Keratinocyte (primary cell): Measurements from ENCODE around the gene RBFA. TPM values are rescaled to one million over a fixed set of nuclear protein-coding genes. Genes with fewer than 3 reads are reported as not detected.
"Not testable (repeated sequence)": the region's sequence is repeated elsewhere in the genome, so short reads cannot be mapped to it uniquely, and the experiment has no call there.

Source experiments
- DNase-seq: peaks from one replicate; pipeline ENCODE4 v3.0.0-alpha.2; 2011; ENCODE audit warnings: low read depth, missing footprints, low spot score
- FAIRE-seq: peaks from 2 replicates; lab custom pipeline; 2011; peaks lifted over from hg19 to GRCh38; lab: Jason Lieb, UNC
- H2AFZ ChIP-seq: 2 replicates; pipeline ENCODE4 v1.6.0; 2012; ENCODE audit warnings: low read length, control low read depth, inconsistent platforms; ENCODE audit not compliant: control insufficient read depth
- H3K27ac ChIP-seq: 2 replicates; pipeline ENCODE4 v1.5.1; 2011; ENCODE audit warnings: low read length; ENCODE audit not compliant: control insufficient read depth, insufficient read depth
- H3K27me3 ChIP-seq: 3 replicates; pipeline ENCODE4 v1.6.0; 2011; ENCODE audit warnings: low read length; ENCODE audit not compliant: control insufficient read depth, insufficient read depth; ENCODE audit errors: extremely low read depth
- H3K36me3 ChIP-seq, 2 experiments: 2 replicates in 1 of 2; 3 replicates in 1 of 2; pipeline ENCODE4 v1.5.1; 2011; ENCODE audit warnings: low read length in 2 of 2, mild to moderate bottlenecking in 1 of 2; ENCODE audit not compliant: control insufficient read depth in 2 of 2, insufficient read depth in 2 of 2; ENCODE audit errors: extremely low read depth in 1 of 2
- H3K4me1 ChIP-seq: 3 replicates; pipeline ENCODE4 v1.5.1; 2011; ENCODE audit warnings: low read length; ENCODE audit not compliant: control insufficient read depth, insufficient read depth; ENCODE audit errors: extremely low read depth
- H3K4me2 ChIP-seq: 3 replicates; pipeline ENCODE4 v1.6.0; 2011; ENCODE audit warnings: low read depth, low read length; ENCODE audit not compliant: control insufficient read depth, insufficient read depth; ENCODE audit errors: extremely low read depth
- H3K4me3 ChIP-seq, 3 experiments: fragments of 200-600 bp in 1 of 3; sonication (generic) in 1 of 3; 2 replicates in 2 of 3; 3 replicates in 1 of 3; pipeline ENCODE4 v1.5.1; 2011 to 2016; ENCODE audit warnings: low read length in 3 of 3, mild to moderate bottlenecking in 3 of 3, control low read depth in 2 of 3, inconsistent platforms in 1 of 3, low read depth in 1 of 3, mixed read lengths in 1 of 3, mixed run types in 1 of 3, moderate library complexity in 1 of 3; ENCODE audit not compliant: control insufficient read depth in 2 of 3, insufficient read depth in 2 of 3; ENCODE audit errors: extremely low read depth in 1 of 3
- H3K79me2 ChIP-seq: 2 replicates; pipeline ENCODE4 v1.6.0; 2012; ENCODE audit warnings: low read length; ENCODE audit not compliant: control insufficient read depth, insufficient read depth
- H3K9ac ChIP-seq: 3 replicates; pipeline ENCODE4 v1.6.0; 2011; ENCODE audit warnings: low read length; ENCODE audit not compliant: control insufficient read depth, insufficient read depth; ENCODE audit errors: extremely low read depth
- H3K9me1 ChIP-seq: 3 replicates; pipeline ENCODE4 v1.6.0; 2011; ENCODE audit warnings: low read length; ENCODE audit not compliant: control insufficient read depth, insufficient read depth; ENCODE audit errors: extremely low read depth
- H3K9me3 ChIP-seq: 2 replicates; pipeline ENCODE4 v1.5.1; 2012; ENCODE audit warnings: low read depth, low read length; ENCODE audit not compliant: control insufficient read depth
- H4K20me1 ChIP-seq: 3 replicates; pipeline ENCODE4 v1.6.0; 2011; ENCODE audit warnings: low read length; ENCODE audit not compliant: control insufficient read depth, insufficient read depth; ENCODE audit errors: extremely low read depth
- CTCF ChIP-seq, 3 experiments: IDR thresholded peaks in 1 of 3; conservative IDR thresholded peaks in 1 of 3; optimal IDR thresholded peaks in 1 of 3; 2 replicates in 2 of 3; 3 replicates in 1 of 3; pipeline versions ENCODE3 to v1.5.1; 2011; ENCODE audit warnings: low read length in 3 of 3, mild to moderate bottlenecking in 3 of 3, moderate library complexity in 2 of 3, control low read depth in 1 of 3, inconsistent platforms in 1 of 3; ENCODE audit not compliant: insufficient read depth in 2 of 3; ENCODE audit errors: extremely low read depth in 1 of 3
- EZH2 ChIP-seq: IDR thresholded peaks from one replicate; pipeline ENCODE4 v1.6.1; 2012; ENCODE audit warnings: inconsistent platforms, mild to moderate bottlenecking, low read length, moderate library complexity
- dilution Hi-C: fragments of 300-500 bp; cut with MboI; formaldehyde crosslinking; loops from one replicate; pipeline ENCODE4 v1.7.0; 2020; ENCODE audit warnings: low sequenced_read_pairs; ENCODE audit not compliant: extremely low pct_ligation_motif_present
- polyA plus RNA-seq, 5 experiments: library from polyadenylated mRNA; depleted of rRNA in 3 of 5; stranded (reverse) in 3 of 5; stranded (forward) in 1 of 5; unstranded in 1 of 5; fragments of >200 nt; gene quantifications; 1 replicate in 1 of 5; 2 replicates in 3 of 5; 3 replicates in 1 of 5; pipeline versions ENCODE4 v1.2.1 to v1.2.3, GENCODE V29; 2011 to 2012; ENCODE audit warnings: missing spikeins in 2 of 5, low read depth in 1 of 5, low replicate concordance in 1 of 5

The RBFA gene
- polyA plus RNA-seq, 1 donor (not counting 4 experiments of a cell fraction or from before 2014, with no cell fraction given), result 30.7 TPM

GRCh38 chr18:80023173-80023572, 11.1 kb upstream of the RBFA start:
- Histone ChIP-seq H3K36me3 (no peaks in the 10 kb centered on the region), H2AFZ (no peak overlapping the region), H4K20me1 (no peaks in the 10 kb centered on the region), H3K79me2 (no peaks in the 10 kb centered on the region), H3K4me3 (no peak overlapping the region), H3K4me2 (no peak overlapping the region), H3K9me3 (peaks cover 9% of the 10 kb centered on the region), H3K9ac (no peak overlapping the region), H3K9me1 (no peaks in the 10 kb centered on the region), H3K4me1 (no peaks in the 10 kb centered on the region), H3K27ac (no peak overlapping the region), H3K27me3 (no peaks in the 10 kb centered on the region)
- no peak for FAIRE-seq
- DNase-seq, result no peak
- TF ChIP-seq CTCF (optimal IDR thresholded peaks at IDR 0.05 in 1 of 3, IDR thresholded peaks at IDR 0.05 in 1 of 3, conservative IDR thresholded peaks at IDR 0.05 in 1 of 3; ENCODE audit: extremely low read depth in 1 of 3, insufficient read depth in 2 of 3, low read length in 3 of 3) (peak; percentile 17 to 39 (median 19)), EZH2 (no peak)
- dilution Hi-C loops, result no loop called here

- Histone ChIP-seq H3K9me3 (peaks cover 9% of the 10 kb centered on the region), H3K79me2 (no peaks in the 10 kb centered on the region), H3K4me2 (no peak overlapping the region), H3K9me1 (no peaks in the 10 kb centered on the region), H4K20me1 (no peaks in the 10 kb centered on the region), H3K4me1 (no peaks in the 10 kb centered on the region), H3K27me3 (no peaks in the 10 kb centered on the region), H3K27ac (no peak overlapping the region), H3K9ac (no peak overlapping the region), H2AFZ (no peak overlapping the region), H3K36me3 (no peaks in the 10 kb centered on the region), H3K4me3 (no peak overlapping the region)
- TF ChIP-seq CTCF (optimal IDR thresholded peaks at IDR 0.05 in 1 of 3, IDR thresholded peaks at IDR 0.05 in 1 of 3, conservative IDR thresholded peaks at IDR 0.05 in 1 of 3; ENCODE audit: extremely low read depth in 1 of 3, insufficient read depth in 2 of 3, low read length in 3 of 3) (no peak), EZH2 (no peak)
- DNase-seq (no peak), FAIRE-seq (no peak)
- dilution Hi-C loops, result no loop called here
Observed at GRCh38 chr18:80026363-80026762, 7.9 kb upstream of the RBFA start.

- H3K9me3 ChIP-seq, H3K4me1 ChIP-seq, H3K79me2 ChIP-seq, H3K36me3 ChIP-seq, DNase-seq, H3K4me2 ChIP-seq, H3K4me3 ChIP-seq, H4K20me1 ChIP-seq, H3K9me1 ChIP-seq, dilution Hi-C loops, H2AFZ ChIP-seq, FAIRE-seq, H3K27ac ChIP-seq, H3K9ac ChIP-seq, H3K27me3 ChIP-seq: not testable (repeated sequence)
Observed at GRCh38 chr18:80027719-80028118, 6.5 kb upstream of the RBFA start.
